GM12874 (cell line): Measurements from ENCODE around the gene CEP126.

Source experiments
- CTCF ChIP-seq: IDR thresholded peaks from 2 replicates; pipeline ENCODE4 v1.5.1; 2011; ENCODE audit warnings: low read depth, mild to moderate bottlenecking, control low read depth, low read length, moderate library complexity; ENCODE audit not compliant: insufficient read depth

The CEP126 gene

GRCh38 chr11:101914738-101915426 is at the start of gene CEP126:
CEP126 (plus strand) TSS chr11:101915010; CDS start chr11:101915285, 275 bp downstream.
- no peak for TF ChIP-seq CTCF

- no peak for TF ChIP-seq CTCF
These were observed 48.0 kb upstream of the CEP126 start for GRCh38 chr11:101866619-101867491.

GRCh38 chr11:101867951-101868350 is 46.9 kb upstream of the CEP126 start:
- TF ChIP-seq CTCF: no peak

- TF ChIP-seq CTCF: no peak
These were observed 44.3 kb upstream of the CEP126 start for GRCh38 chr11:101870510-101870909.

- TF ChIP-seq CTCF: no peak
These were observed 42.5 kb upstream of the CEP126 start for GRCh38 chr11:101872171-101872882.

GRCh38 chr11:101880222-101880621 is 34.6 kb upstream of the CEP126 start:
- TF ChIP-seq CTCF: peak; percentile 49; the same call in 1 of the 2 replicates

GRCh38 chr11:101881586-101881985 is 33.2 kb upstream of the CEP126 start:
- TF ChIP-seq CTCF: no peak
